PC-9 (cell line): ENCODE data around the gene TOX2. TPM values are rescaled to one million over a fixed set of nuclear protein-coding genes. Genes with fewer than 3 reads are reported as not detected.

ENCODE experiments used
- BruUV-seq: library from RNA; stranded (reverse); fragments of 400-500 nt; replicated peaks from 2 replicates; lab custom pipeline; 2021; lab: Mats Ljungman, UMichigan
- CTCF ChIA-PET: fragments of 300-600 bp; sonication (Branson Sonifier 250); formaldehyde crosslinking; loops from one replicate; lab custom pipeline; 2022; ENCODE audit warnings: antibody characterized with exemption; lab: Charles Lee
- POLR2A ChIA-PET: fragments of 300-600 bp; sonication (Branson Sonifier 250); formaldehyde crosslinking; loops from one replicate; lab custom pipeline; 2022; ENCODE audit warnings: antibody characterized with exemption; ENCODE audit not compliant: unreplicated experiment; lab: Charles Lee
- DNase-seq, 2 experiments: peaks; one replicate each; pipeline versions ENCODE4 v3.0.0 to v3.0.0-alpha.2; 2015 to 2022; ENCODE audit warnings: mixed read lengths in 1 of 2
- H2AFZ ChIP-seq: fragments of 200-600 bp; sonication (generic); 2 replicates; pipeline ENCODE4 v1.8.1; 2017; ENCODE audit warnings: antibody characterized with exemption
- H3F3A ChIP-seq: fragments of 200-600 bp; sonication (generic); 2 replicates; pipeline ENCODE4 v1.8.1; 2017; ENCODE audit warnings: antibody characterized with exemption, mild to moderate bottlenecking, low read depth; ENCODE audit not compliant: insufficient read depth
- H3K27ac ChIP-seq: fragments of 200-600 bp; sonication (generic); 2 replicates; pipeline ENCODE4 v1.6.1; 2016; ENCODE audit warnings: mixed run types
- H3K27me3 ChIP-seq: fragments of 200-600 bp; sonication (generic); 2 replicates; pipeline ENCODE4 v1.6.1; 2016; ENCODE audit warnings: low read depth, mixed run types; ENCODE audit not compliant: insufficient read depth
- H3K36me3 ChIP-seq: fragments of 200-600 bp; sonication (generic); 2 replicates; pipeline ENCODE4 v1.6.1; 2016; ENCODE audit warnings: low read depth, mixed run types
- H3K4me1 ChIP-seq: fragments of 200-600 bp; sonication (generic); replicated peaks from 2 replicates; pipeline ENCODE4 v1.6.1; 2016; ENCODE audit warnings: mixed run types; ENCODE audit not compliant: insufficient read depth
- H3K4me2 ChIP-seq: fragments of 200-600 bp; sonication (generic); 2 replicates; pipeline ENCODE4 v1.6.1; 2017; ENCODE audit warnings: mixed run types
- H3K4me3 ChIP-seq: fragments of 200-600 bp; sonication (generic); 2 replicates; pipeline ENCODE4 v1.6.1; 2016; ENCODE audit warnings: mixed run types
- H3K79me2 ChIP-seq: fragments of 200-600 bp; sonication (generic); 2 replicates; pipeline ENCODE4 v1.6.1; 2017; ENCODE audit warnings: low read depth, mixed run types
- H3K9me2 ChIP-seq: fragments of 200-600 bp; sonication (generic); 2 replicates; pipeline ENCODE4 v1.8.1; 2017; ENCODE audit warnings: mild to moderate bottlenecking; ENCODE audit not compliant: insufficient read depth
- H3K9me3 ChIP-seq: fragments of 200-600 bp; sonication (generic); 2 replicates; pipeline ENCODE4 v1.8.1; 2016; ENCODE audit warnings: low read depth; ENCODE audit not compliant: insufficient read depth
- H4K20me1 ChIP-seq: fragments of 200-600 bp; sonication (generic); 2 replicates; pipeline ENCODE4 v1.8.1; 2017; ENCODE audit not compliant: insufficient read depth
- CTCF ChIP-seq: fragments of 200-600 bp; sonication (generic); conservative IDR thresholded peaks from 2 replicates; pipeline ENCODE4 v1.6.1; 2017; ENCODE audit warnings: mixed run types, antibody characterized with exemption, mild to moderate bottlenecking, moderate library complexity
- EZH2 ChIP-seq: fragments of 200-600 bp; sonication (generic); IDR thresholded peaks from 2 replicates; pipeline ENCODE4 v1.8.0; 2017; ENCODE audit warnings: antibody characterized with exemption, low read depth
- intact Hi-C: fragments of 100-400 bp; cut with micrococcal nuclease; formaldehyde crosslinking; loops from one replicate; pipeline ENCODE4 v1.10.0; 2022; ENCODE audit not compliant: unreplicated experiment
- total RNA-seq: library from RNA; stranded (reverse); gene quantifications from 2 replicates; pipeline ENCODE4 v1.2.3, GENCODE V29; 2021

TOX2 gene
- total RNA-seq, 1 experiment from 2014 or later: 30.1 TPM

DNA sequence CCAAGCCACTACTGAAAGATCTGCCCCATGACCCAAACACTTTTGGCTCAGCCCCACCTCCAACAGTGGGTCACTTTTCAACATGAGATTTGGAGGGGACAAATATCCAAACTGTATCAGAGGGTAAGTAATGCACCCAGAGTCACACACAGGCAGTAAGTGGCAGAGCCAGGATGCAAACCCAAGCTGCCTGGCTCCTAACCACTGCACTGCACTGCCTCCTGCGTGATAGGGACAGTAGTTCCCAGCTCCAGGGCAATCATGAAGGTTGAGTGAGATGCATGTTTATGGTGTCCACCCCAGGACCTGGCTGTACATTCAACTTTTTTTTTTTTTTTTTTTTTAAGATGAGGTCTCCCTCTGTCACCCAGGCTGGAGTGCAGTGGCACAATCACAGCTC, 88.2 kb downstream of the TOX2 start:
- Histone ChIP-seq H3K27me3 (no peaks in the 10 kb centered on the region), H3K9me3 (peaks cover 5% of the 10 kb centered on the region; the same call in 1 of the 2 replicates), H3K4me3 (no peak overlapping the region), H2AFZ (no peak overlapping the region), H3K36me3 (peaks cover 21% of the 10 kb centered on the region), H3K79me2 (peaks cover 13% of the 10 kb centered on the region), H3K27ac (no peak overlapping the region), H3F3A (peaks cover 16% of the 10 kb centered on the region; the same call in 1 of the 2 replicates), H3K4me1 (no peaks in the 10 kb centered on the region), H4K20me1 (no peaks in the 10 kb centered on the region), H3K9me2 (0 out of 2 replicates have a peak, but pooled peaks cover 3% of the 10 kb centered on the region), H3K4me2 (no peak overlapping the region)
- intact Hi-C loops: no loop called here
- no peak for TF ChIP-seq EZH2
- no peak for TF ChIP-seq CTCF
- ChIA-PET CTCF (no interaction called here), POLR2A (no interaction called here)
- DNase-seq: no peak
- no TSS peak for BruUV-seq

- no peak overlapping the region for H3K4me3 ChIP-seq
- ChIA-PET CTCF (no interaction called here), POLR2A (no interaction called here)
- no peak for DNase-seq
- no peaks in the 10 kb centered on the region for H3K27me3 ChIP-seq
- TF ChIP-seq CTCF (no peak), EZH2 (no peak)
- 0 out of 2 replicates have a peak, but pooled peaks cover 3% of the 10 kb centered on the region for H3K9me2 ChIP-seq
- peaks cover 24% of the 10 kb centered on the region; the same call in 1 of the 2 replicates for H3F3A ChIP-seq
- H3K27ac ChIP-seq: no peak overlapping the region
- H3K36me3 ChIP-seq: peaks cover 21% of the 10 kb centered on the region
- no TSS peak for BruUV-seq
- H2AFZ ChIP-seq: no peak overlapping the region
- peaks cover 5% of the 10 kb centered on the region; the same call in 1 of the 2 replicates for H3K9me3 ChIP-seq
- peaks cover 12% of the 10 kb centered on the region for H3K79me2 ChIP-seq
- no peak overlapping the region for H3K4me2 ChIP-seq
- no peaks in the 10 kb centered on the region for H3K4me1 ChIP-seq
- intact Hi-C loops: no loop called here
- H4K20me1 ChIP-seq: no peaks in the 10 kb centered on the region
These were observed 89.0 kb downstream of the TOX2 start for GRCh38 chr20:44003609-44004008.

DNA sequence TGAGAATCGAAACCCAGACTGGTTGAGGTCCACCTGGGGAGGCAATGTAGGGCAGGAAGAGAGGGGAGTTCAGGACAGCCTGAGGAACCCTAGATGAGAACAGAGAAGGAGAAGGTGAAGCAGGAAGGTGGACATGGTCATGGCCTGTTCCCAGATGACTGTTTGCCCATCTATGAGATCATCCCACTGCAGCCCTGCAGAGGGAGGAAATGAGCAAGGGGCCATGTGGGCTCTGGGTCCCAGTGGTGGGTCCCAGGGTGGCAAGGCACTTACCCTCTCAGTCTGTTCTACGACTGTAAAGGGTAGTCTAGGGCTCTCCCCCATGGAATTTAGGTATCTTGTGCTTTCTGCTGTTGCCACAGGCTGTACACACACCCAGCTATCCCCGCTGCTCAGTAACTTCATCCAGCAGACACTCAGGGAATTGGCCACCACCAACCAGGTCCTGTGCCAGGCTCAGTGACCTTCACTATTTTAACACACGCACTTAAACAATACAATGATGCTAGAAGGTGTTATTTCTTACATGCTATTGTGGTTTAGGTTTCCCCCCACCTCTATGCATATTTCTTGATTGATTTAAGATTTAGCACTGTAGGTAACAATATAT, 89.8 kb downstream of the TOX2 start:
- H3K36me3 ChIP-seq: peaks cover 15% of the 10 kb centered on the region
- CTCF ChIA-PET: no interaction called here

More for the DNA sequence above, 89.8 kb downstream of the TOX2 start:
- Histone ChIP-seq H2AFZ (no peak overlapping the region), H3K4me2 (no peak overlapping the region), H3K9me3 (peaks cover 5% of the 10 kb centered on the region; the same call in 1 of the 2 replicates), H4K20me1 (no peaks in the 10 kb centered on the region), H3K4me1 (0 out of 2 replicates have a peak, but pooled peaks cover 3% of the 10 kb centered on the region), H3K27me3 (no peaks in the 10 kb centered on the region), H3K79me2 (peaks cover 9% of the 10 kb centered on the region), H3K27ac (no peak overlapping the region), H3K9me2 (0 out of 2 replicates have a peak, but pooled peaks cover 3% of the 10 kb centered on the region), H3F3A (peaks cover 25% of the 10 kb centered on the region; the same call in 1 of the 2 replicates), H3K4me3 (no peak overlapping the region)
- no TSS peak for BruUV-seq
- intact Hi-C loops: no loop called here
- DNase-seq: no peak
- POLR2A ChIA-PET: no interaction called here
- TF ChIP-seq CTCF: no peak
